A673 (cell line): ENCODE measurements around the gene STAG1. TPM values are rescaled to one million over a fixed set of nuclear protein-coding genes. Genes with fewer than 3 reads are reported as not detected.
"Not testable (repeated sequence)": the region's sequence is repeated elsewhere in the genome, so short reads cannot be mapped to it uniquely, and the experiment has no call there.

ENCODE experiments used
- BruUV-seq: library from RNA; stranded (reverse); fragments of 400-500 nt; replicated peaks from 2 replicates; lab custom pipeline; 2021; lab: Mats Ljungman, UMichigan
- CTCF ChIA-PET: fragments of 300-600 bp; sonication (Branson Sonifier 250); formaldehyde crosslinking; loops from one replicate; lab custom pipeline; 2022; ENCODE audit warnings: antibody characterized with exemption; lab: Charles Lee
- POLR2A ChIA-PET: fragments of 300-600 bp; sonication (Branson Sonifier 250); formaldehyde crosslinking; loops from one replicate; lab custom pipeline; 2022; ENCODE audit warnings: antibody characterized with exemption; ENCODE audit not compliant: low non-redundant PET; lab: Charles Lee
- DNase-seq: peaks from one replicate; pipeline ENCODE4 v3.0.0-alpha.2; 2015; ENCODE audit warnings: low spot score
- H3K27ac ChIP-seq: fragments of 200-600 bp; sonication (generic); 2 replicates; pipeline ENCODE4 v1.5.1; 2016; ENCODE audit warnings: mixed run types, low read depth, mild to moderate bottlenecking, mixed read lengths, antibody characterized with exemption, low read length; ENCODE audit not compliant: poor library complexity, severe bottlenecking
- H3K27me3 ChIP-seq: fragments of 200-600 bp; sonication (generic); replicated peaks from 2 replicates; pipeline ENCODE4 v1.6.1; 2017; ENCODE audit warnings: mixed run types, low read depth, mild to moderate bottlenecking, mixed read lengths, antibody characterized with exemption, low read length; ENCODE audit not compliant: insufficient read depth, poor library complexity
- H3K36me3 ChIP-seq: fragments of 200-600 bp; sonication (generic); 2 replicates; pipeline ENCODE4 v1.6.1; 2016; ENCODE audit warnings: mixed run types, mild to moderate bottlenecking, mixed read lengths, antibody characterized with exemption, low read length; ENCODE audit not compliant: insufficient read depth, poor library complexity, severe bottlenecking
- H3K4me1 ChIP-seq: fragments of 200-600 bp; sonication (generic); 2 replicates; pipeline ENCODE4 v1.6.1; 2017; ENCODE audit warnings: mixed run types, mild to moderate bottlenecking, mixed read lengths, antibody characterized with exemption, low read length; ENCODE audit not compliant: insufficient read depth, poor library complexity, severe bottlenecking
- H3K4me3 ChIP-seq: fragments of 200-600 bp; sonication (generic); 2 replicates; pipeline ENCODE4 v1.5.1; 2016; ENCODE audit warnings: low read depth, mixed run types, mild to moderate bottlenecking, mixed read lengths, low read length; ENCODE audit not compliant: poor library complexity, severe bottlenecking
- H3K9me3 ChIP-seq: fragments of 200-600 bp; sonication (generic); 2 replicates; pipeline ENCODE4 v1.6.1; 2016; ENCODE audit warnings: mixed run types, low read depth, mild to moderate bottlenecking, mixed read lengths, antibody characterized with exemption, low read length; ENCODE audit not compliant: poor library complexity, severe bottlenecking
- CTCF ChIP-seq: fragments of 300-800, 200-600 bp; sonication (generic); conservative IDR thresholded peaks from 2 replicates; pipeline ENCODE4 v1.5.1; 2017; ENCODE audit warnings: low read depth, mild to moderate bottlenecking, antibody characterized with exemption, low read length, moderate library complexity, mixed read lengths
- EZH2 ChIP-seq: fragments of 200-600 bp; sonication (generic); IDR thresholded peaks from 2 replicates; pipeline ENCODE4 v1.6.1; 2017; ENCODE audit warnings: borderline replicate concordance, low read depth, mild to moderate bottlenecking, mixed read lengths, antibody characterized with exemption, low read length; ENCODE audit not compliant: poor library complexity, severe bottlenecking
- intact Hi-C: fragments of 100-400 bp; cut with micrococcal nuclease; formaldehyde crosslinking; loops from one replicate; pipeline ENCODE4 v1.10.0; 2022; ENCODE audit not compliant: unreplicated experiment
- total RNA-seq: library from RNA; stranded (reverse); gene quantifications from 2 replicates; pipeline ENCODE4 v1.2.3, GENCODE V29; 2021

The STAG1 gene
- total RNA-seq, 1 experiment from 2014 or later = 47.4 TPM

- peak overlapping the region; percentile 13 for H3K4me3 ChIP-seq
- BruUV-seq = no TSS peak
- CTCF ChIA-PET = interaction anchor here (1.2 kb wide), 1 partner anchor 286 kb away, joined by 5 read pairs; no protein-coding TSS in a partner anchor
- no peaks in the 10 kb centered on the region for H3K27me3 ChIP-seq
- H3K4me1 ChIP-seq = peaks cover 21% of the 10 kb centered on the region
- DNase-seq = no peak
- POLR2A ChIA-PET = no interaction called here
- TF ChIP-seq EZH2 (no peak), CTCF (no peak)
- H3K36me3 ChIP-seq = no peaks in the 10 kb centered on the region
- intact Hi-C loops = no loop called here
- H3K27ac ChIP-seq = peak overlapping the region; percentile 41
- H3K9me3 ChIP-seq = no peaks in the 10 kb centered on the region
These were observed 23.3 kb downstream of the STAG1 start for GRCh38 chr3:136728918-136729317.

- POLR2A ChIA-PET = no interaction called here
- DNase-seq = peak; percentile 19
- Histone ChIP-seq H3K4me3 (peak overlapping the region; percentile 13), H3K27ac (peak overlapping the region; percentile 41), H3K4me1 (peaks cover 21% of the 10 kb centered on the region), H3K9me3 (no peaks in the 10 kb centered on the region), H3K27me3 (no peaks in the 10 kb centered on the region), H3K36me3 (no peaks in the 10 kb centered on the region)
- intact Hi-C loops = no loop called here
- CTCF ChIA-PET = interaction anchor here (1.2 kb wide), 1 partner anchor 286 kb away, joined by 5 read pairs; no protein-coding TSS in a partner anchor
- no peak for TF ChIP-seq EZH2
- no peak for TF ChIP-seq CTCF
- BruUV-seq = no TSS peak
These were observed 23.7 kb downstream of the STAG1 start for GRCh38 chr3:136728473-136728872.

GRCh38 chr3:136725468-136725867 is 26.7 kb downstream of the STAG1 start:
- H3K36me3 ChIP-seq = no peaks in the 10 kb centered on the region
- no peaks in the 10 kb centered on the region for H3K27me3 ChIP-seq
- ChIA-PET POLR2A (no interaction called here), CTCF (no interaction called here)
- no peak overlapping the region for H3K27ac ChIP-seq
- peaks cover 21% of the 10 kb centered on the region for H3K4me1 ChIP-seq
- H3K9me3 ChIP-seq = no peaks in the 10 kb centered on the region
- no TSS peak for BruUV-seq
- intact Hi-C loops = no loop called here
- TF ChIP-seq CTCF = no peak
- TF ChIP-seq EZH2 = no peak
- DNase-seq = no peak
- H3K4me3 ChIP-seq = no peak overlapping the region

GRCh38 chr3:136722916-136723315 is 29.3 kb downstream of the STAG1 start:
- H3K36me3 ChIP-seq, BruUV-seq, intact Hi-C loops, POLR2A ChIA-PET, H3K4me1 ChIP-seq, H3K4me3 ChIP-seq, DNase-seq, H3K27ac ChIP-seq, H3K27me3 ChIP-seq, H3K9me3 ChIP-seq, CTCF ChIA-PET: not testable (repeated sequence)

- H3K27me3 ChIP-seq, H3K27ac ChIP-seq, BruUV-seq, POLR2A ChIA-PET, DNase-seq, H3K36me3 ChIP-seq, H3K9me3 ChIP-seq, H3K4me1 ChIP-seq, intact Hi-C loops, CTCF ChIA-PET, H3K4me3 ChIP-seq: not testable (repeated sequence)
These were observed 29.8 kb downstream of the STAG1 start for GRCh38 chr3:136722399-136722798.
